ENCODE measurements around the gene ERG. TPM values are rescaled to one million over a fixed set of nuclear protein-coding genes. Genes with fewer than 3 reads are reported as not detected.

Gene ERG
- total and polyA plus RNA-seq, 9 of the 15 experiments (the other 6 are each of a cell fraction or from before 2014, with no cell fraction given): 0.06 TPM; not detected in 8

GRCh38 chr21:38447611-38448010 is 50.7 kb downstream of the ERG start:
- 3% methylated on average over 3 of the region's 3 CpGs for WGBS (ENCODE audit: insufficient coverage, low coverage, missing lambda C conversion rate)
- in situ Hi-C loops (cut with MboI): no loop called here
- CTCF ChIA-PET (ENCODE audit: low intra/inter-chr PET ratio): no interaction called here
- TF ChIP-seq ILK (tag; IDR thresholded peaks at IDR 0.05; ENCODE audit: borderline replicate concordance, low read depth): no peak
- TF ChIP-seq FOXJ3 (CRISPR knock-in tag; IDR thresholded peaks at IDR 0.05): no peak
- no peak for TF ChIP-seq ZNF449 (CRISPR knock-in tag; IDR thresholded peaks at IDR 0.05)
- no peak for TF ChIP-seq ZNF592 (IDR thresholded peaks at IDR 0.05)
- TF ChIP-seq NFATC3 (IDR thresholded peaks at IDR 0.05): no peak
- no peak for TF ChIP-seq TBL1XR1 (IDR thresholded peaks at IDR 0.05; ENCODE audit: low read length in 2 of 2)
- no peak for TF ChIP-seq SAFB2 (IDR thresholded peaks at IDR 0.05; ENCODE audit: borderline replicate concordance, low read depth, low read length, severe bottlenecking)
- no peak for TF ChIP-seq ZNF76 (CRISPR knock-in tag; IDR thresholded peaks at IDR 0.05; ENCODE audit: borderline replicate concordance)
- no peak for TF ChIP-seq HNRNPUL1 (IDR thresholded peaks at IDR 0.05; ENCODE audit: low read length)
- no peak for TF ChIP-seq RBM39 (optimal IDR thresholded peaks at IDR 0.05; ENCODE audit: low read depth, low read length)
- no peak for TF ChIP-seq ZNF436 (CRISPR knock-in tag; IDR thresholded peaks at IDR 0.05)
- TF ChIP-seq ZBTB8A (IDR thresholded peaks at IDR 0.05; ENCODE audit: partially characterized antibody): no peak
- TF ChIP-seq ZNF146 (CRISPR knock-in tag; IDR thresholded peaks at IDR 0.05; ENCODE audit: unreplicated experiment): no peak
- no peak for TF ChIP-seq USF2 (CRISPR knock-in tag; IDR thresholded peaks at IDR 0.05)
- no peak for TF ChIP-seq MBD2 (IDR thresholded peaks at IDR 0.05; ENCODE audit: borderline replicate concordance, low read depth)
- no peak for TF ChIP-seq GTF2B (IDR thresholded peaks at IDR 0.05; ENCODE audit: extremely low read depth, insufficient read length)

More at GRCh38 chr21:38447611-38448010, 50.7 kb downstream of the ERG start:
- intact Hi-C loops (cut with micrococcal nuclease): no loop called here
- ATAC-seq (no peak), FAIRE-seq (no peak), DNase-seq (ENCODE audit: extremely low read depth in 1 of 4, low spot score in 3 of 4) (no peak)
- POLR2A ChIA-PET: no interaction called here
- Histone ChIP-seq H3K9me3 (replicated peaks; ENCODE audit: control insufficient read depth, insufficient read depth, low read depth, low read length) (no peaks in the 10 kb centered on the region), H3K79me2 (ENCODE audit: control insufficient read depth, insufficient read depth, low read length) (no peaks in the 10 kb centered on the region), H3K9me1 (ENCODE audit: control insufficient read depth, insufficient read depth, low read length) (no peaks in the 10 kb centered on the region), H3K36me3 (ENCODE audit: control insufficient read depth, insufficient read depth, low read length) (no peaks in the 10 kb centered on the region), H3K27ac (ENCODE audit: extremely low read depth, low read depth, low read length) (no peak overlapping the region), H3K4me3 (no peak overlapping the region), H3K4me1 (replicated peaks in 1 of 2; ENCODE audit: control insufficient read depth in 2 of 2, insufficient read depth in 2 of 2, low read length in 2 of 2) (no peaks in the 10 kb centered on the region), H3K27me3 (ENCODE audit: control insufficient read depth in 2 of 2, insufficient read depth in 2 of 2, low read length in 2 of 2) (peaks cover 13% of the 10 kb centered on the region in 2 experiments), H3K4me2 (ENCODE audit: insufficient read depth, low read length) (no peak overlapping the region), H2AFZ (ENCODE audit: low read depth, low read length) (no peak overlapping the region), H4K20me1 (replicated peaks; ENCODE audit: control insufficient read depth, insufficient read depth, low read length) (no peaks in the 10 kb centered on the region), H3K9ac (ENCODE audit: insufficient read depth in 1 of 2, low read depth in 2 of 2, low read length in 2 of 2) (no peak overlapping the region)
- no TSS peak for BruUV-seq (replicated peaks)
